Measurements from ENCODE around the gene KRT6A.

- TF ChIP-seq EZH2 (IDR thresholded peaks at IDR 0.05; ENCODE audit: low read length, missing control alignments): no peak
- TF ChIP-seq CTCF (conservative IDR thresholded peaks at IDR 0.05 in 1 of 2, IDR thresholded peaks at IDR 0.05 in 1 of 2; ENCODE audit: low read depth in 1 of 2, low read length in 2 of 2): no peak
Measured at GRCh38 chr12:52529846-52530245, 36.8 kb upstream of the KRT6A start.
